Heart right ventricle (tissue), 16 donors: ENCODE results near the gene EFHD1. TPM values are rescaled to one million over a fixed set of nuclear protein-coding genes. Genes with fewer than 3 reads are reported as not detected.

Source experiments
- ATAC-seq, 8 donors: fragments of 200-7000 bp; cut with Tn5 transposase; one replicate each; pipeline ENCODE4 v1.9.1; 2020; ENCODE audit warnings: mild to moderate bottlenecking in 8 of 8, moderate library complexity in 8 of 8, moderate number of reproducible peaks in 1 of 8
- DNase-seq, 2 donors: peaks; one replicate each; pipeline ENCODE4 v3.0.0-alpha.2; 2020
- H3K27ac ChIP-seq, 10 donors: fragments of 200-600 bp; sonication (generic) in 2 of 10; one replicate each; pipeline versions ENCODE4 v1.5.0 to v1.8.0; 2020 to 2022; ENCODE audit warnings: mild to moderate bottlenecking in 3 of 10
- H3K27me3 ChIP-seq, 7 donors: fragments of 200-600 bp; one replicate each; pipeline ENCODE4 v1.8.0; 2021 to 2022; ENCODE audit warnings: mild to moderate bottlenecking in 2 of 7
- H3K36me3 ChIP-seq, 9 donors: fragments of 200-600 bp; sonication (generic) in 1 of 9; one replicate each; pipeline versions ENCODE4 v1.5.0 to v1.8.0; 2020 to 2022; ENCODE audit warnings: mild to moderate bottlenecking in 2 of 9
- H3K4me1 ChIP-seq, 9 donors: fragments of 200-600 bp; sonication (generic) in 1 of 9; one replicate each; pipeline versions ENCODE4 v1.5.0 to v1.8.0; 2020 to 2022; ENCODE audit warnings: mild to moderate bottlenecking in 4 of 9
- H3K4me3 ChIP-seq, 10 donors: fragments of 200-600 bp; sonication (generic) in 2 of 10; one replicate each; pipeline versions ENCODE4 v1.5.0 to v1.8.0; 2020 to 2022; ENCODE audit warnings: mild to moderate bottlenecking in 7 of 10, moderate library complexity in 2 of 10
- H3K9me3 ChIP-seq, 11 donors: fragments of 200-600 bp in 10 of 11; sonication (generic) in 2 of 11; one replicate each; pipeline versions ENCODE4 v1.5.0 to v1.8.0; 2013 to 2022; ENCODE audit warnings: mild to moderate bottlenecking in 2 of 11, control low read depth in 1 of 11, moderate library complexity in 1 of 11
- CTCF ChIP-seq, 9 donors: fragments of 200-600 bp; sonication (generic) in 2 of 9; IDR thresholded peaks; one replicate each; pipeline versions ENCODE4 v1.5.0 to v1.8.0; 2021 to 2022; ENCODE audit warnings: antibody characterized with exemption in 9 of 9, mild to moderate bottlenecking in 5 of 9, moderate library complexity in 1 of 9
- WGBS, 2 donors: extraction: QIAGEN DNeasy Blood & Tissue Kit; methylation state at CpG; one replicate each; pipeline ENCODE4 v1.1.7; 2013; ENCODE audit warnings: inconsistent platforms in 1 of 2; 5-methylcytosine and 5-hydroxymethylcytosine counted together
- intact Hi-C, 10 donors: fragments of 100-400 bp; cut with DNase I; formaldehyde crosslinking; loops; one replicate each; pipeline versions ENCODE4 v1.11.1 to v1.14.2; 2022
- polyA plus RNA-seq, 2 donors: library from polyadenylated mRNA; stranded (reverse); fragments of 200-250 nt; gene quantifications; one replicate each; pipeline ENCODE4 v1.2.3, GENCODE V29; 2013
- total RNA-seq, 10 donors: library from RNA; stranded (reverse); fragmentation: NEBNext Ultra II Directional in 3 of 10; extraction: Animal tissue kit (Norgen Biotek cat#: 25700) in 3 of 10; gene quantifications; one replicate each; pipeline versions ENCODE4 v1.2.1 to v1.2.4, GENCODE V29; 2021 to 2023
- donor health status: Arrhythmogenic right ventricular cardiomyopathy.
- donor health status: ischemic (EF 13 %, LVEDD 7.1; RV severe dilation, severe dysfunction).
- donor health status: healthy with polysubstance abuse.
- donor health status: DM: no; HTN: yes; CAD: no.
- donor health status: DM: no; HTN: no; CAD: no.
- donor health status: ischemic (EF 25% LVEDD 6.9; RV normal size, moderate dysfunction).
- donor health status: ischemic (EF 25% LVEDD 5.7; RV mildly dilated, moderate dysfunction).
- donor health status: healthy.
- donor health status: DM: yes; HTN: yes; CAD: no.
- donor health status: Ischemic cardiomyopathy.
- donor health status: ischemic (EF 35%, LVEDD 5.7; RV mildly dilated, moderate dysfunction).
- donor health status: nonischemic (EF 11% LVEDD 7.7; RV severe dilation, severe dysfunction).
- donor health status: DM: yes; HTN: yes; CAD: no.
- donor health status: PGD.
- donor health status: ischemic (EF 29% LVEDD 5.4; RV normal size, mild dysfunction).
- donor health status: nonischemic (EF 23%, LVEDD 6.1; RV moderate dilation, normal function).

Gene EFHD1
- total and polyA plus RNA-seq, 12 donors, result 8.1 to 36.2 (median 19.5) TPM

GRCh38 chr2:232643813-232644347 lies 10.5 kb downstream of the EFHD1 start:
- 81 to 88% methylated on average over 8 of the region's 8 CpGs for WGBS, 2 donors
- Histone ChIP-seq H3K27ac (no peak overlapping the region), H3K9me3 (no peaks in the 10 kb centered on the region), H3K27me3 (no peaks in the 10 kb centered on the region), H3K36me3 (no peaks in the 10 kb centered on the region), H3K4me1 (peaks cover 0 to 16% (median 0%) of the 10 kb centered on the region in 9 donors), H3K4me3 (no peak overlapping the region)
- no peak for TF ChIP-seq CTCF (IDR thresholded peaks at IDR 0.05)
- DNase-seq (no peak), ATAC-seq (no peak)
- intact Hi-C loops, result no loop called here

DNA sequence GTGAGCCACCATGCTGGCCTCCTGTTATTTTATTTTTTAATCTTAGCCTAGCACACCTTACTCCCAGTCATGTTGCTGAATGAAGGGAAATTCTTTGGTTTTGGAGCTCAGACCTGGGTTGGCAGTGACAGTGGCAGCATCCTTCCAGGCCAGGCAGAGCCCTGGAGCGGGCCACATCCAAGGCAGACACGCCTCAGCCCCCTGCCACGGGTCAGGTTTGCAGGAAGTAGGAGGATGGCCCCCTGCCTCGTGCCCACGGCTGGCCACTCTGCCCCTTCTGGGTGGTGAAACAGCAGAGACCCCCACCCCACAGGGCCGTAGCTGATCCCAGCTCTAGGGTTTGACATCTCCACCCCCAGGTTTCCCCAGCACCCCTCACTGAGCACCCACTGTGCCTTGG lies 11.7 kb downstream of the EFHD1 start:
- WGBS, 2 donors, result 82 to 83% methylated on average over 6 of the region's 6 CpGs
- Histone ChIP-seq H3K4me1 (peaks cover 0 to 13% (median 0%) of the 10 kb centered on the region in 9 donors), H3K9me3 (no peaks in the 10 kb centered on the region), H3K27ac (no peak overlapping the region), H3K36me3 (no peaks in the 10 kb centered on the region), H3K4me3 (no peak overlapping the region), H3K27me3 (no peaks in the 10 kb centered on the region)
- TF ChIP-seq CTCF (IDR thresholded peaks at IDR 0.05), result no peak
- DNase-seq (no peak), ATAC-seq (no peak)
- intact Hi-C loops, result no loop called here

GRCh38 chr2:232646726-232647125 lies 13.3 kb downstream of the EFHD1 start:
- ATAC-seq, result peak in 3 of 8 donors; percentile 12 to 29 (median 20)
- Histone ChIP-seq H3K27me3 (no peaks in the 10 kb centered on the region), H3K27ac (no peak overlapping the region), H3K9me3 (no peaks in the 10 kb centered on the region), H3K4me1 (peaks cover 0 to 13% (median 0%) of the 10 kb centered on the region in 9 donors), H3K36me3 (no peaks in the 10 kb centered on the region), H3K4me3 (no peak overlapping the region)
- 81 to 87% methylated on average over 6 of the region's 6 CpGs for WGBS, 2 donors
- intact Hi-C loops, result no loop called here
- no peak for TF ChIP-seq CTCF (IDR thresholded peaks at IDR 0.05)
- no peak for DNase-seq

DNA sequence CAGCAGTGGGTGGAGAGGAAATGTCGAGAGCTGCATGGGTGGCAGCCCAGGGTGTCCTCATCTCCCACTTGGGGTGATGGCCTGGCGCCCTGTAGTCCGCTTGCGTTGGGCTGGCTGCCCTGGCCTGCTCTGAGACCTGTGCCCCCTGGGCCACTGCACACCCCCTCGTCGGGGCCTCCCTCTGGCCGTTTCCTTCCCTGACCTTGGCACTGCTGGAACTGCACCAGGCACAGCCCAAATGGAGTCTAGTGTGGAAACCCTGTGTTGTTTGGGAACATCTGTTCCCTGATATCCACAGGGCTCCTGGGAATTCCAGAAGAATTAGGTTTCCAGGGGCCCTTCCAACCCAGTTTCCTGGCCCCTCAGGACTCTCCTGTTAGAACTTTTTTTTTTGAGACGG lies 13.9 kb downstream of the EFHD1 start:
- Histone ChIP-seq H3K4me1 (peaks cover 0 to 13% (median under 1%) of the 10 kb centered on the region in 9 donors), H3K27me3 (no peaks in the 10 kb centered on the region), H3K4me3 (no peak overlapping the region), H3K9me3 (no peaks in the 10 kb centered on the region), H3K36me3 (no peaks in the 10 kb centered on the region), H3K27ac (no peak overlapping the region)
- 54 to 76% methylated on average over 8 of the region's 8 CpGs for WGBS, 2 donors
- no peak for TF ChIP-seq CTCF (IDR thresholded peaks at IDR 0.05)
- peak in 1 of 2 donors; percentile 28 for DNase-seq
- peak in 4 of 8 donors; percentile 20 to 46 (median 30) for ATAC-seq
- intact Hi-C loops, result no loop called here
